CD4-positive, alpha-beta T cell treated with Interleukin-4 for 4 hours (primary cell): ENCODE results near the gene ST6GALNAC6.

Experiments used
- DNase-seq: peaks from one replicate; pipeline ENCODE4 v3.0.0-alpha.2; 2020

Gene ST6GALNAC6

DNA sequence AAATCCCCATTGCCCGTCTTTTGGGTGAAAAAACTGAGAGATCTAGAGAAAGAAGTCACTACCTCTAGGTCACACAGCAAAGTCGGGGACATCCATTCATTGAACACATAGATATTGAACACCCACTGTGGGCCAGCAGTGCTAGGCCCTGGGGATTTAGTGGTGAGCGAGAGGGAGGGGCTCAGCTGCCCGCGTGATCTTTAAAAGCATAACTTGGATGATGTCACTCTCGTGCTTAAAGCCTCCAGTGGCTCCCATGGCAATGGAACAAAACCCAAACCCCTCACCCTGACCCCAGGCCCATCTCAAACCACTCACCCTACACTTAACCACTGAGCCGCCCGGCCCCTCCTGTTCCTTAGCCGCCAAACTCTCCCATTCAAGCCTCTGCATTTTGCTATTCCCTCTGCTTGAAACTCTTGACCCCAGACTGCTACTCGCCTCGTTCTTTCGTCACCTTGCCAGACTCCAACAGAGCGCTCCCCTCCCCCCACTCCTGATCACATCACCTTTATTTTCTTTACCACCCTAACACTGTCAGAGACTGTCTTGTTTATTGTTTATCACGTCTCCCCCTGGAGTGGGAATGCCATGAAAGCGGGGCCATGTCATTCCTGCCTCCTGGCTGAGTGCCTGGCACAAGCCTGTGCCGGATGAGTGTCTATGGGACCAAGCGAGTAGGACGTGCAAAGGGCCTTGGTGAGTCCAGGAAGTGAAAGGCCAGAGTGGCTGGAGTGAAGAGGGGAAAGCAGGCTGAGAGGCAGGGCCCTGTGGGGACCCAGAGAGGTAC, 31.9 kb upstream of the ST6GALNAC6 start:
- DNase-seq = no peak

DNA sequence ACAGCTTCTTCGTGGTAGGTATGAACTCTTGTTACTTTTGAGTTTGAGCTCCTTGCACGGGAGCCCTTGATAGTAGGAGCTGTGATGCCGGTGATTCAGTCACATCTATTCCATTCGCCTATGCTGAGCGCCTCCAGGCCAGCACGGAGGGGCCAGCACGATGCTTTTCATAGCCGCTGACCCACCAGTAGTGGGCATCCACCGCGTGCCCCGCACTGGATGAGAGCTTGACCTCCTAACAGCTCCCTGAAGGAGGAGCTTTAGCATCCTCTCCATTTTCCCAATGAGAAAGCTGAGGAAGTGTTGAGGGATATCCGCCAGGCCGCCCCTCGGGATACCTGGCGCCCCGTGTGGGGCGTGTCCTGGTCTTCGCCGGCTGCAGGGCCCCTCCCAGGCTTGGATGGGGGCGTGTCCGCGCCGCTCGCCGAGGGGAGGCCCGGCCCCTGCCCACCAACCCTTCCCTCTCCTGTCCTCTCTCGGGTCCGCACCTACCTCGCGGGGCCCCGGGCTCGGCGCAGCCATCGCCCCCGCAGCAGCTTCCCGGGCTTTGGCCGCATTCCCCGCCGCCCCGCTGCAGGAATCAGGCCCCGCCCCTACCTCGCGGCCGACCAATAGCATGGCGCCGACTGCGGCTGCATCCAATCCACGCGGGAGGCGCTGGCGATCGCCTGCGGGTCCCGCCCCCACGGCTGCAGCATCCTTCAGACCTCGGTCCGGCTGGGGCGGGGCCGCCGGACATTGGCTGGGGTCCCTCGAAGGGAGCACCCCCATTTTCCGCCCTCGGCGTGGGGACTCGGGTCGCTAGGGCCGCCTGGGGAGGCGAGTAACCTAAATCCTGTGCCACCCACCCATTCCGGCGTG, 31.1 kb upstream of the ST6GALNAC6 start, which contains the start of gene PIP5KL1:
PIP5KL1 (minus strand) TSS at position 547 of the 861 bp plus-strand sequence; CDS start at position 522, 25 bp downstream.
- DNase-seq = peak; percentile 50

DNA sequence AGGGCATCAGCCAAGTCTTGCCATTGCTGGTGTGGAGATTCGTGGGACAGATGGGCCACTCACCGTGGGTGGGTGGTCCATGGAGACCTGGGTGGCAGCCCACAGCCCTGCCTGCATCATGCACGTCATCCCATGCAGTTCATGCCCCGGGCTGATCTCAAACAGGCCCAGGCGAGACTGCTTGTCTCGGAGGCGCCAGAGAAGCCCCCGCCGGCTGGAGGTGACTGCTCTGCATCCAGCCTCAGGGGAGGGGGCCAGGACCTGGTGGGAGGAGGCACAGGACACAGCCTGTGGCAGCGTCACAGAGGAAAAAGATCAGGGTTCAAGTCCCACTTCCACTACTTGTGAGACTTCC, 30.2 kb upstream of the ST6GALNAC6 start:
- no peak for DNase-seq

DNA sequence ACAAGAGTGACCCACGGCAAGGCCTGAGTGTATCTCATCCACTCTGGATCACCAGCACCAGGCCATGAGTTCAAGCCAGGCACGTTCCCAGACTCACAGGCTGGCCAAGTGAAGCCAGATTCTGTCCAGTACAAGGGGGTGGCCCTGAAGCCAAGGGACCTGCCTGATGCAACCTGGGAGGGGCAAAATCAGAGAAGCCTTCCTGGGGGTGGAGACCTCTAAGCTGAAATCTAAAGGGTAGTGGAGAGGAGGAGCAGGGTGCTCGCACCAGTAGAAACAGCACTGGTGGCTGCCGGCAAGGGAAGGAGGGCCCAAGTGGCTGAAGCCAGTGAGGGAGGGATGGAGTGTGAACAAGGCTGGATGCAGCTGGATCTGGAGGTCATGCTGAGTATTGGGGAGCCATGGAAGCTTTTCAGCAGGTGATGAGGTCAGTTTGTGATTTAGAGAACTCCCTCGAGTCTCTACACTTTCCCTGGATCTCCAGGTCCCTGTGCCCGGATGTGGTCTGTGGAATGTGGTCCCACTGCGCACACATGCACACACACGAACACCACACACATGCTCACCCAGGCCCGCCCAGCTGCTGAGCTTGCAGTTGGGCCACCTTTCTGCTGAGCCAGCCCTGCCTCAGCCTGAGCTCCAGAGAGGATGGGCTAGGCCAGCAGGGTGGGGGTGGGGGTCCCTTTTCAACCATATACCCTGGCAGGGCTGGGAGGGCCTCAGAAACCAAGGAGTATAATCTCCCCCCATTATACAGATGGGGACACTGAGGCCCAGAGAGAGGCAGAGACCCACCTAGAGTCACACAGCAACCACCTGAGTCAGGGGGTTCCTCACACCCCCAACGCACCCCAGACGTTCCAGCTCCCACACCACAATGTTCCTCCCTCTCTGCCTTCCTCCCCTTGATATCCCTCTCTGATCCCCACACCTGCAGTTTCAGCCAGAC, 29.5 kb upstream of the ST6GALNAC6 start:
- DNase-seq = no peak

- DNase-seq = no peak
Observed at GRCh38 chr9:127927988-127928675, 28.7 kb upstream of the ST6GALNAC6 start.

- peak; percentile 63 for DNase-seq
Observed at GRCh38 chr9:127927201-127927987, 28.0 kb upstream of the ST6GALNAC6 start.

- no peak for DNase-seq
Observed at GRCh38 chr9:127926906-127927200, 27.4 kb upstream of the ST6GALNAC6 start.

DNA sequence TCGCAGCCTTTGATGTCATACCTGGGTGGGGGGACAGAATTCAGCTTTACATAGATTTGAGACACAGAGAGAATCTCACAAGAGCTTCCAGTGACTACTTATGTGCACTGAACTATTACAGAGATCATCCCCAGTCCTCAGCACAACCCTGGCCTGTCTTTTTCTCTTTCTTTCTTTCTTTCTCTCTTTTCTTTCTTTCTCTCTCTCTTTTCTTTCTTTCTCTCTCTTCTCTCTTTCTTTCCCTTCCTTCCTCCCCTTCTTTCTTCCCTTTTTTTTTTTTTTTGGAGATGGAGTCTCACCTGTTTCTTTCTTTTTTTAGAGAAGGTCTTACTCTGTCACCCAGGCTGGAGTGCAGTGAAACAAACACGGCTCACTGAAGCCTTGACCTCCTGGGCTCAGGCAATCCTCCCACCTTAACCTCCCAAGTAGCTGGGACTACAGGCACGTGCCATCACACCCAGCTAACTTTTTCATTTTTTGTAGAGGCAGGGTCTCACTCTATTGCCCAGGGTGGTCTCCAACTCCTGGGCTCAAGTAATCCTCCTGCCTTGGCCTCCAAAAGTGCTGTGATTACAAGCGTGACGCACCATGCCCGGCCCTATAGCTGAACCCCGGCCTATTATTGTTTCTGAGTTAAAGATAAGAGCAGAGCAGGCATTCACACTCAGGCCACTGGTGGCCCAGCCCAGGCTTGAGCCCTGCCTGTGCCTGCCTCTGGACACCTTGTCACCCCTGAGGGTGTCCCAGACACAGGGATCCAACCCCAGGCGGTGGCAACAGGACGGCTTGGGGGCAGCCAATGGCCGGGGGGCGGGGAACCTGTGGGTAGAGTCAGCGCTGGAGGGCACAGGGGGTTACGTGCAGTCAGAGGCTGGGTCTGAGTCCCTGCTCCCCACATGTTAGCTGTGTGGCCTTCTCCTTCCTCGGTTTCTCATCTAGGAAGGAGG, 26.8 kb upstream of the ST6GALNAC6 start:
- no peak for DNase-seq

DNA sequence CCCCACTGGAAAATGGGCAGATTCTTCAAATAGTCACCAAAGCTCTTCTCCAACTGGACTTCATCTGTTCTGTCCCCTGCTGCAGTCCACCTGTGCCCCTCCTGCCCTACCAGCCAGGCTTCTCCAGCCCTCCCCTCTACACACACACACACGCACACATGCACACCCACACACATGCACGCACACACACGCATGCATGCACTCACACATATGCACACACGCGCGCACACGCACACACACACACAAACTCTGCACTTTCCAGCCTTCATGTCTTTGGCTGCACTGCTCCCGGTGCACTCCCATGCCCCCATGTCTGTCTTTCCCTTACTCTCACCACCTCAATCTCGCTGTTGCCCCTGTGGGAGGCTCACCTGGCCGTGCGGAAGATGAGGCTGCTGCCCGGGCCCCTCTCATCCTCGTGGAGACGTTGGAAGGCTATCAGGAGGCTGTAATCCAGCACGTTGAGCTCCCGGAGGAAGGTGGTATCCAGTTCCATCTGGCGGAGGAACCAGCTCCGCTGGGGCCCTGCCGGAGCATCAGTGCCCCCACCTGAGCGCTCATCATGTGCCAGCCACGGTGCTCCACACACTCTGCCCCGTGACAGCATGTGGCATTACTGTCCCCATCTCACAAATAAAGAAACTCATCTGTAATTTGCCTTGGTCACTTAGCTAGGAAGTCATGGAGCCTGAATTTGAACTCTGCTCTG, 25.5 kb upstream of the ST6GALNAC6 start:
- no peak for DNase-seq

- DNase-seq = no peak
Observed at GRCh38 chr9:127923771-127924170, 24.4 kb upstream of the ST6GALNAC6 start.

GRCh38 chr9:127923046-127923445, 23.6 kb upstream of the ST6GALNAC6 start:
- DNase-seq = no peak

DNA sequence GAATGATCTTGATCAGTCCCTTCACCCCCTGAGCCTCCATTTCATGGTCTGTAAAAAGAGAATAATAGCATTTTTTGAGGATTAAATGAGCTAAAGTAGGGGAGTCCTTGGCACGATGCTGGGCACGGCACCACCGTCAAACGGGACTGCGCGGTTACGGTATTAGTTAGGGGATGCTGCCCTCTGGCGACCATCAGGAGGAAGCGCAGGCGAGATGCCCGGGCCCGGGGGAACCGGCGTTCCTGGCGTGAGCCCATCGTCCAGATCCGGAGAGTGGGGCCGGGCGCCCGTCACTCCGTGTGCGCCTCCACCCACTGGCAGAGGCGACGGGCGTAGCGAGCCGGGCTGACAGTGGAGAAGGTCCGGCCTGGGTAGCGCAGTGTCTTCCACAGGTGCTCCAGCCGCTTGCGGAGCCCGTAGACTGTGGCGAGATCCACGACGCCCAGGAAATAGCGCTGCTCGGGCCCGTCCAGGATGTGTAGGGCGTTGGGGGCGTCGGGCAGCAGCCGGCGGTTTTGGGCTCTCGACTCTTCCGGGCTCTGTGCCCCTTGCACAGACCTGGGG, 22.2 kb upstream of the ST6GALNAC6 start:
- DNase-seq = peak; percentile 69

GRCh38 chr9:127920794-127921193, 21.4 kb upstream of the ST6GALNAC6 start:
- no peak for DNase-seq

DNA sequence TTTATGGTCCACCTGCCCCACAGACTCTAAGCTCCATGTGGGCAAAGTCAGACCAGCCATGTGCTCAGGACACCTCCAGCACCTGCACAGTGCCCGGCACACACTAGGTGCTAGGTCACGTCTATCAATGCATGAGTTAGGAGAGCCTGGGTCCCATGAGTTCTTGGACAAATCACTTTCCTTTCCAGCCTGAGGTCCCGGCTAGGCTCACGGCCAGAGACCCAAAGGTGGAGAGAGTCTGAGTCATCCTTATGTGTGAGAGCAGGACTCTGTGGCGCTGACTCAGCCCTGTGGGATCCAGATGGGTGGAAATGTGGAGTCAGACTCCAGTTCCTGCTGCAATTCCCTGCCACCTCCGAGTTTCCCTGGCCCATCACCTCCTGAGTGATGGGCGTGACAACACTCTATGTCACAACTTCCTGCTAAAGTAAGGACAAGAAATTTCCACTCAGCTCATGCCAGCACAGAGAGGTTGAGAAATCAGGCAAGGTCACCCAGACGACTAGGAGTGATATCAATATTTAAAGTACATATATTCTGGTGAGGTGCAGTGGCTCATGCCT, 19.9 kb upstream of the ST6GALNAC6 start:
- DNase-seq = no peak

DNA sequence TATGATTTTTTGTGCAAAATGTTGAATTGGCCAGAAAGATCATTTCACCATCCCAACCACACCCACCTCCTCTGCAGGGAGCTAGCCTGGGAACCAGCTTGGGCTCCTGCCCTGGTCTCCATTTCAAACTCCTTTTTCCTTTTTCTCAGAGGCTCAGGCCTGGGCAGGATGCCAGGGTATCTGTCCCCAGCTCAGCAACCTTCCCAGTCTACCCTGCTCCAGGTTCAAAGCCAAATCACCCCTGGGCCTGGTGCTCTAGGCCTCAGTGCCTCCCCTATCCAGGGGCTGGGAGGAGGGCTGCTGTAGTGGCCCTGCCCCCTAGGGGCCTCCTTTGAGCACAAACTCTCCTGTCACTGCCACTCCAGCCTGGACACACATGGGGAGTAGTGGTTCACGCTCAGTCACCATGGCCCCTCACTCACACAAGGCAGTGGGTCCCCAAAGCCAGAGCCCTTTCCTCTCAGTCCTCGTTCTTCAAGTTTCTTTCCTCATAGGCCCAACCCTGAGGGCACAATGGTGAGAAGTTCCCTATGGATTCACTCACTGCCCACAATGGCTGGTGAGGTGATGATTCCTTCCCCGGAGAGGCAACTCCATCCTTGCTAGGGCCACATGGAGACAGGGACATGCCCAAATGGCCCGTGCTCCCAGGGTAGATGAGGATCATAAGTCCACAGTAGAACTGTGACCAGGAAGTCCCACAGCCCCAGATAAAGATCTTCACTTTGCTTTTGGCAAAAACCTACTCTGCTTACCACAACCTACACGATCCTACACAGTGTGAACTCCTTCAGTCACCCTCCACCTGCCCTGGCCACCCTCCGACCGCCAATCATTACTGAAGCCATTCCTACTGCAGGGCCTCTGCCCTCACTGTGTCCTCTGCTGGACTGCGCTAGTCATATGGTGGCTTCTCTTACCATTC, 19.0 kb upstream of the ST6GALNAC6 start:
- DNase-seq = no peak

DNA sequence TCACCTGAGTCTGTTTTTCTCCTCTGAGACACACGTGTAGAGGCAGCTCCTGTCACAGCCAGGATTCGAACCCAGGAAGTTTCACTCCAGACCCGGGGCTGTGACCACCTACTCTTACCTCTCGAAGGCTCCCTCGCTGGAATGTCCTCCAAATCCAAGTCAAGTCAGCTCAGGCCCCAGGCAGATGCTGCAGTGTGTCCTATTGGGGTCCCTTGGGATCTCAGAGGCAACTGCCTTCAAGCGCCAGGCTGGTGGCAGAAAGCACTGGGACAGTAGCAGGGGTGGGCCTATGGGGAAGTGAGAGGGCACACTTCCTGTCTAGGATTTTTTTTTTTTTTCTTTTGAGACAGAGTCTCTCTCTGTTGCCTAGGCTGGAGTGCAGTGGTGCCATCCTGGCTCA, 18.2 kb upstream of the ST6GALNAC6 start:
- no peak for DNase-seq

GRCh38 chr9:127916720-127917581, 17.5 kb upstream of the ST6GALNAC6 start, which contains the start of gene ST6GALNAC4:
TSS of gene ST6GALNAC4 (minus strand) at chr9:127917041. CDS start at chr9:127916419, 622 bp downstream.
- DNase-seq = peak; percentile 89
